Thyroid gland (tissue), 4 donors: ENCODE measurements around the gene TTC39A.

ENCODE experiments used
- CTCF ChIP-seq, 6 experiments: fragments of 200-600 bp in 3 of 6; fragments of 450-650 bp in 3 of 6; sonication (generic) in 3 of 6; IDR thresholded peaks; one replicate each; pipeline ENCODE4 v1.5.1; 2016 to 2019; ENCODE audit warnings: antibody characterized with exemption in 6 of 6, mild to moderate bottlenecking in 2 of 6, inconsistent platforms in 1 of 6, moderate library complexity in 1 of 6
- POLR2A ChIP-seq, 2 donors: fragments of 450-650 bp; IDR thresholded peaks; one replicate each; pipeline ENCODE4 v1.6.1; 2017; ENCODE audit warnings: antibody characterized with exemption in 2 of 2, mild to moderate bottlenecking in 2 of 2, moderate library complexity in 1 of 2

- TF ChIP-seq POLR2A (IDR thresholded peaks at IDR 0.05) (no peak), CTCF (IDR thresholded peaks at IDR 0.05) (no peak)
These were observed 3.0 kb downstream of the TTC39A start for GRCh38 chr1:51327386-51327785.
